Tibial nerve (tissue), 4 donors: Measurements from ENCODE around the gene NDRG3.

Experiments
- EP300 ChIP-seq, 2 donors: sonication (generic); formaldehyde crosslinking; IDR thresholded peaks; one replicate each; pipeline ENCODE4 v1.6.1; 2017; ENCODE audit warnings: antibody characterized with exemption in 2 of 2, mild to moderate bottlenecking in 1 of 2
- POLR2A ChIP-seq, 2 donors: fragments of 450-650 bp; IDR thresholded peaks; one replicate each; pipeline ENCODE4 v1.6.1; 2017; ENCODE audit warnings: antibody characterized with exemption in 2 of 2, mild to moderate bottlenecking in 2 of 2, moderate library complexity in 2 of 2
- TF ChIP-seq, protein P1 (sequence below), 5 experiments: fragments of 200-600 bp in 3 of 5; fragments of 450-650 bp in 2 of 5; sonication (generic) in 3 of 5; IDR thresholded peaks; one replicate each; pipeline ENCODE4 v1.5.1; 2016 to 2019; ENCODE audit warnings: antibody characterized with exemption in 5 of 5, mild to moderate bottlenecking in 3 of 5, moderate library complexity in 2 of 5

DNA sequence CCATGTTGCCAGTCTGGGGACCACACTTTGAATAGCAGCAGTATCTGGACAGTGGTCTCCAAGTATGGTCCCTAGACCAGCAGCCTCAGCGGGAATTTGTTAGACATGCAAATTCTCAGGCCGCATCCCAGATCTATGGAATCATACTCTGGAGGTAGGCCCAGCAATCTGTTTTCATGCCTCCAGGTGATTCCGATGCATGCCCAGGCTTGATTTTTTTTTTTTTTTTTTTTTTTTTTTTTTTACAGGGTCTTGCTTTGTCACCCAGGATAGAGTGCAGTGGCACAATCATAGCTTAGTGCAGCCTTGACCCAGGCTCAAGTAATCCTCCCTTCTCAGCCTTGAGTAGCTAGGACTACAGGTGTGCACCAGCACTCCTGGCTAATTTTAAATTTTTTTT, 99.2 kb downstream of the NDRG3 start:
- TF ChIP-seq, protein P1, sequence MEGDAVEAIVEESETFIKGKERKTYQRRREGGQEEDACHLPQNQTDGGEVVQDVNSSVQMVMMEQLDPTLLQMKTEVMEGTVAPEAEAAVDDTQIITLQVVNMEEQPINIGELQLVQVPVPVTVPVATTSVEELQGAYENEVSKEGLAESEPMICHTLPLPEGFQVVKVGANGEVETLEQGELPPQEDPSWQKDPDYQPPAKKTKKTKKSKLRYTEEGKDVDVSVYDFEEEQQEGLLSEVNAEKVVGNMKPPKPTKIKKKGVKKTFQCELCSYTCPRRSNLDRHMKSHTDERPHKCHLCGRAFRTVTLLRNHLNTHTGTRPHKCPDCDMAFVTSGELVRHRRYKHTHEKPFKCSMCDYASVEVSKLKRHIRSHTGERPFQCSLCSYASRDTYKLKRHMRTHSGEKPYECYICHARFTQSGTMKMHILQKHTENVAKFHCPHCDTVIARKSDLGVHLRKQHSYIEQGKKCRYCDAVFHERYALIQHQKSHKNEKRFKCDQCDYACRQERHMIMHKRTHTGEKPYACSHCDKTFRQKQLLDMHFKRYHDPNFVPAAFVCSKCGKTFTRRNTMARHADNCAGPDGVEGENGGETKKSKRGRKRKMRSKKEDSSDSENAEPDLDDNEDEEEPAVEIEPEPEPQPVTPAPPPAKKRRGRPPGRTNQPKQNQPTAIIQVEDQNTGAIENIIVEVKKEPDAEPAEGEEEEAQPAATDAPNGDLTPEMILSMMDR (IDR thresholded peaks at IDR 0.05) = no peak
- TF ChIP-seq POLR2A (IDR thresholded peaks at IDR 0.05) (no peak), EP300 (IDR thresholded peaks at IDR 0.05) (no peak)
